GM18867 (cell line): Measurements from ENCODE around the gene SLC51A.

Experiments used
- ATAC-seq: cut with Tn5 transposase; IDR thresholded peaks from one replicate; pipeline ENCODE4 v1.9.1; 2021; ENCODE audit warnings: mild to moderate bottlenecking, moderate library complexity; ENCODE audit not compliant: unreplicated experiment

The SLC51A gene

DNA sequence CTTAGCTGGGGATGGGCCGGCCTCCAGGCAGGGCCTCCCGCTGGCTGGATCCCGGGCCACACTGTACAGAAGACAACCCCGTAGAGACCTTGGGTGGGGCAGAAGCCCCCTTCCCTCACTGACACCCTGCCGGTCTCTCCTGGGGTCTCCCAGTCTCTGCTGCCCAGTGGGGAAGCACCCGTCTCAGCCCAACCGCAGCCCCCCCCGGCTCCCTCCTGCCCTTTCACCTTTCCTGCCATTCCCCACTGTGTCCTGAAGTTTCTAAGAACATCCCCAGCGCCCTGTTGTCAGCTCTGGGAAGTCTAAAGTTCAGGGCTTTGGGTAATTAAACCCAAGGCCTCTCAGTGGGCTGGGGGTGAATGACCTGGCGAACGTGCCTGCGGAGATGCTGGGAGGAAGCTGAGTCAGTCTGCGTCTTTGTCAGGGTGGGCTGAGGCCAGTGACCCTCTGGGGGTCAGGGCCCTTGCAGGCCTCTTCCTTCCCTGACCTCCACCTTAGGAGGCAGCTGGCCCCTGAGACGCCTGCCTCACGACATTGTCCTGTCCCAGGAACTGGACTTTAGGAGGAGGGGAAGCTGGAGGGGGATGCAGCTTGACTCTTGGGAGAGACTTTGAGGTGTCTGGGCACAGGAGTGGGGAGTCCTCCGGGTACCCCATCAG is 1.4 kb upstream of the SLC51A start:
- no peak for ATAC-seq

- no peak for ATAC-seq
Measured at GRCh38 chr3:196215493-196216020, 777 bp upstream of the SLC51A start.

DNA sequence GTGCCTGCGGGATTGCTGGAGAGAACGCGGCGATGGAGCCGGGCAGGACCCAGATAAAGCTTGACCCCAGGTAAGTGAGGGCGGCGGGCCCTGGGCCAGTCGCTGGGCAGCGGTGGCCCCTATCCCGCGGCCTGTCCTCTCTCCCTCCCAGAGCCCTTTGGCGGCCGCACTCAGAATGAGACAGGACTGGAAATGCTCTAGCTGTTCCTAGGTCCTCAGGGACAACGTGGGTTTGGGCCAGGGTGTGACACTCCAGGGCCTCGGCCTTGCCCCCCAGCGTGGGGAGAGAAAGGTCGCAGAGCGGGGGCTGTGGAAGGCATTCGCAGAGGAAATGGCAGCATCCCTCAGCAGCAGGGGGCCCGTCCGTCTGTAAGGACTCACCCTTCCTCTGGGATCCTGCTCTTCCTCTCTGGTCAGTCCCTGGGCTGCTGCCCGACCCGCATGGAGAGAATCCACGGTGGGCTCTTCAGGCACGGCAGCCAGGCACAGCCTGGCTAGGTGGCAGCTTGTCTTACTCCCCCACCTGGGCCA is 412 bp downstream of the SLC51A start:
- no peak for ATAC-seq

GRCh38 chr3:196217307-196218154 is 1.2 kb downstream of the SLC51A start:
- ATAC-seq: no peak

- no peak for ATAC-seq
Measured at GRCh38 chr3:196218155-196218712, 1.9 kb downstream of the SLC51A start.

DNA sequence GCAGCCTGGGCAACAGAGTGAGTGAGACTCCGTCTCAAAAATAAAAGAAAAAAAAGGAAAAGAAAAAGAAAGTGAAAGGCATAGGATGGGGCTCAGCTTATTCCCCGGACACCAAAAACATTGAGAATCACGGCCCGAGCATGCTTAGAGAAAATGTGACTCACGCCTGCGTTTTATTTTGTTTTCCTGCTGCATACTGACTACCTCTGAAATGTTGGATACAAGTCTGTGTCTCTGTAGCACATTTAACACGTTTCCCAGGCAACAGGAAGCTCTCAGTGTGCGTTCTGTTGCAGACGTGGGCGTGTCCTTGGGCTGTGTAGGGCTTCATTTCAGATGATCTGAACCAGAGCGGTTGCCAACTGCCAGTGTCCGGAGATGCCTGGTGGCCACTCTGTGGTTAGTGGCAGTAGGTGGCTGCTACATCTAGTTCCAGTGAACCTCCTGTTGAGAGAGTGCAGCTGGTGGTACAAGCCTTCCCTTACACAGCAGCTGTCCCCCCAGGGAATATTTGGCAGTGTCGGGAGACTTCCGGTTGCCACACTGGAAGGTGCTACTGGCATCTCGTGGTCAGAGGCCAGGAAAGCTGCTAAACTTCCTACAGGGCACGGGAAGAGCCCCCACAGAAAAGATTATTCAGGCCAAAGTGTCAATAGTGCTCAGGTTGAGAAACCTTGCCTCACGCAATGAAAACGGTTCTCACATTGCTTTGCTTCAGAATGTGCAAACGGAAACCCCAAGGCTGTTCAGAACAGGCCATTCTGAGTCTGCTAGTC is 3.0 kb downstream of the SLC51A start:
- ATAC-seq: peak; percentile 78

DNA sequence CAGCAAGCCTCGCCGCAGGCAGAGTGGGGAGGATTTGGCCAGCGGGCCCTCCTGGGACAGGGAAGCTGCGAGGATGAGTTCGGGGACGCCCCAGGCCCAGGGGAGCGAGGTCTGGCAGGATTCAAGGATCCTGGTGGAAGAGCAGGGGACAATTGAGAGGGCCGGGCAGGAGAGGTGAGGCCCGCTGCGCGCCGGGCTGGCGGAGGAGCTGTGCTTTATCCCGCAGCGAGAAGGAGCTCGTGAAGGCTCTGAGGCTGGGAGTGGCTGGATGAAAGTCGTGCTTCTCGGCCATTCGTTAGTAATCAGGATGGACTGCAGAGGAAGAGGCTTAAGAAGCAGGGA is 3.6 kb downstream of the SLC51A start:
- ATAC-seq: no peak

DNA sequence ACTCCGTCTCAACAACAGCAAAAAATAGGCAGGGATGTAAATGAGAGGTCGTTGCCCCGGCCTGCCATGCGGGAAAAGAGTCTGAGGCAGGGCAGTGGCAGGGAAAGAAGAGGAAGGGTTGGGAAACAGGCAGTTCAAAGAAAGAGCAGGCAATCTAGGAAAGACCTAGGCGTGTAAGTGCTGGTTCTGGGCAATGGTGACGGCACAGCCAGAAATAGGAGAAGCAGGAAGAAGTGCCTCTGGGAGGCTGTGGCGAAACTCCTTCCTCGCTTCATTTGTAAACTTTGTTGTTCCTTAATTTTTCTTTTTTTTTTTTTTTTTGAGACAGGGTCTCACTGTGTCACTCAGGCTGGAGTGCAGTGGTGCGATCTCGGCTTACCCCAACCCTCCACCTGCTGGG is 4.3 kb downstream of the SLC51A start:
- no peak for ATAC-seq

DNA sequence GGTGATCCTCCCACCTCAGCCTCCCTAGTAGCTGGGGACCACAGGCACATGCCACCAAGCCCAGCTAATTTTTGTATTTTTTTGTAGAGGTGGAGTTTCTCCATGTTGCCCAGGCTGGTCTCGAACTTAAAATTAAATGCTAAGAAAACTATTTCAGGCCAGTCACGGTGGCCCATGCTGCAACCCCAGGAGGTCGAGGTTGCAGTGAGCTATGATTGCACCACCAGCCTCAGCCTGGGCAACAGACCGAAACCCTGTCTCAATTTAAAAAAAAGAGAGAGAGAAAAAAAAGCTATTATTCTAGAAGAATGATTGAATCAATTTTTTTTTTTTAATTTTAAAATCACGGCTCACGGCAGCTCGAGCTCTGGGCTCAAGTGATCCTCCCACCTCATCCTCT is 4.7 kb downstream of the SLC51A start:
- ATAC-seq: no peak

GRCh38 chr3:196222876-196223595 is 6.7 kb downstream of the SLC51A start:
- no peak for ATAC-seq

DNA sequence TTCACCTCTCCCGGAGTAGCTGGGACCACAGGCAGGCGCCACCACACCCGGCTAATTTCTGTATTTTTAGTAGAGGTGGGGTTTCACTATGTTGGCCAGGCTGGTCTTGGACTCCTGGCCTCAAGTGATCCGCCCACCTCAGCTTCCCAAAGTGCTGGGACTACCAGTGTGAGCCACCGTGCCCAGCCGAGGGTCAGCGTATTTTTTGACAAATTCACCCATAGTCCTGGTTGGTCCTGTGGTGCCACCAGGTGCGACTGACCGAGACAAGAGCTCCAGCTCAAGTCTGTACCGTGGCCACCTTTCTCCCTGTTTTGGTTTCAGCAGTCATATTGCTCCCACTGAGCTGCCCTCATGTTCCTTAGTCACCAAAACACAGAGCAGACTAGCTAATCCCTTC is 8.8 kb downstream of the SLC51A start:
- no peak for ATAC-seq

DNA sequence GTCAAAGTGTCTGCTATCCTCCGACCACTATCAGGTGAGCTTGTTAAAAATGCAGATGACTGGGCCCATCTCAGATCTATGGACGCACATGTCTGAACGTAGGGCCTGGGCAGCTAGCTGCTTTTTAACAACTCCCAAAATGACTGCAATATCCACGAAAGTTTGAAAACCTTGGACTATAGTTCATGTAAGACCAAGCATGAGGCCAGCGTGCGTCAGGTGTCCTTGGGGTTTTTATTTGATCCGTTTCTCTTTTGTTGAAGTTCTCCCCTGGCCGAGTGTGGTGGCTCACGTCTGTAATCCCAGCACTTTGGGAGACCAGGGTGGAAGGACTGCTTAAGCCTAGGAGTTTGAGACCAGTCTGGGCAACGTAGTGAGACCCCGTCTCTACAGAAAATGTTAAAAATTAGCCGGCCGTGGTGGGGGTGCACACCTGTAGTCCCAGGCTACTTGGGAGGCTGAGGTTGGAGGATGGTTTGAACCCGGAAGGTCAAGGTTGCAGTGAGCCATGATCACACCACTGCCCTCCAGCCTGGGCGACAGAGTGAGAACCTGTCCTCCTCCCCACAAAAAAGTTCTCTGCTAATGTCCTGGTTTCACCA is 9.5 kb downstream of the SLC51A start:
- no peak for ATAC-seq

DNA sequence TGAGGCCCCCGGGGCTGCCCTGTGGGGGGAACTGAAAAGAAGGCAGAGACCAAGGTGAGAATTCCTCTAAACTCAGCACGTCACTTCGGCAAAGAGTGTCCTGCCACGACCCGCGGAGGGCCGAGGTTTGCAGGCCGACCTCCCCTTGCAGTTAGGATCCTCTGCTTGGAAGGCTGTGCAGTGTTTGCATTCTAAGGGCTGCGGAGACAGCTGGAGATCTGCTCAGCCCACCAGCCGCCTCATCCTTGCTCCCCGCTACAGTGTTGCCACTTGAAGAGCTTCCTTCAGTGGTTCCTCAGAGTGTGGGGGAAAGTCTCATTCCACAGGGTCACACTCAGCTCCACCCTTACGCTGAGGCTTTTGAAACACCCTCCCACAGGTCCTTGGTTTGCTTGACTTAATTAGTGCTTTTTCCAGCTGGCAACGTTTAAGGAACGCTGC is 10.8 kb downstream of the SLC51A start:
- no peak for ATAC-seq

DNA sequence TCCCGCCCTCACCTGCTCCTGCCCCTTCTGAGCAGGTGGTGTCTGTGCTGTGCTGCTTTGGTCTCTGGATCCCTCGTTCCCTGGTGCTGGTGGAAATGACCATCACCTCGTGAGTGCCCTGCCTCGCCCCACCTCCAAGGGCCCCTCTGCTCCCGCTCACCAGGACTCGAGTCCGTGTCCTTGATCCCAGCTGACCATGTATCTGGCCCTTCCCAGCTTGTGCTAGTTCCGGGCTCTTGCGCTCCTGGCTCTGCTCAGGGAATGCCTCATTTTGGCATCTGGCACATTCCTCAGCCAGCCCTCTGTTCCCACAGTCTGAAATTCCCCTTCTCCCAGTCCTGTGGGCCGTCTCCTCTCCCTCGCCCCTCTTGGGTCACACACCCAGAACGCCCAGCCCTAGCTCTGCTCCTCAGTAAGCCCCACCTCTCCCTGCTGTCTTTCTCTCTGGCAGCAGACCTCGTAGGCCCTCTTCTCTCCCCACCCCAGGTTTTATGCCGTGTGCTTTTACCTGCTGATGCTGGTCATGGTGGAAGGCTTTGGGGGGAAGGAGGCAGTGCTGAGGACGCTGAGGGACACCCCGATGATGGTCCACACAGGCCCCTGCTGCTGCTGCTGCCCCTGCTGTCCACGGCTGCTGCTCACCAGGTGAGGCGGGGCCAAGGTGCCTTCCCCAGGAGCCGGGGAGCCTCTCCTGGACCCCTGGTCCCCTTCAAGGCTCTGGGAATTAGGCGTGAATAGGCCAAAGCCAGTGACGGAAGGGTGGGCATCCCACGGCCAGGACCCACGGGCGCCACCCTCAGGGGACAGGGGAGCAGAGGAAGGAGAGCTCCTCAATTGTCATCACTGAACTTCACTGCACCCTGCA is 11.5 kb downstream of the SLC51A start:
- ATAC-seq: no peak

DNA sequence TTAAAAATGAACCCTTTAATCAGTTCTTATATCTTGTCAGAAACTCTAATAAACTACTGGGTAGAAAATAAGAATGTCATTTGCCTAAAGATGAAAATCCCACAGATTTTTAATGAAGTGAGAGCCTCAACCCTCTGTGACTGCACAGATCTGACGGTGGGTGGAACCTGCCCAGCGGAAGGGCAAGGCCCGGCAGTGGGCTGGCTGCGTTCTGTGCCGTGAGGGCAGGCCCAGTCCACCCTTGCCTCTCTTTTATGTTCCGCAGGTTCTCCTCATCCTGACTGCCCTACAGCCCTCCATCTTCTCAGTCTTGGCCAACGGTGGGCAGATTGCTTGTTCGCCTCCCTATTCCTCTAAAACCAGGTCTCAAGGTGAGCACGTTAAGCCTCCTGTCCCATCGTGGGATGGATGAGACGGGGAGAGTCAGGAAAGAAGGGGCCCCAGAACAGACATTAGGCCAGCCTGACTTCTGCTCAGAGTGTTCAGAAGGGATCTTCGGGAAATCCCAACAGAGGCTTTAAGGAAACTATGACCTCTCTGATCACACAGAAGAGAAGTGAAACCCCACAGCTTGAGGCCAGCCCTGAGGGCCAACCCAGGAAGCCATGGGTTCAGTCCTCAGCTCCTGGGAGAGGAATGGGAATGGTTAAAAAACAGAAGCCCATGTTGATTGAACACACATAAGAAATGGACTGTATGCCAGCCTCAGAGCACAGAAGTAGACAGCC is 16.0 kb downstream of the SLC51A start:
- ATAC-seq: no peak

DNA sequence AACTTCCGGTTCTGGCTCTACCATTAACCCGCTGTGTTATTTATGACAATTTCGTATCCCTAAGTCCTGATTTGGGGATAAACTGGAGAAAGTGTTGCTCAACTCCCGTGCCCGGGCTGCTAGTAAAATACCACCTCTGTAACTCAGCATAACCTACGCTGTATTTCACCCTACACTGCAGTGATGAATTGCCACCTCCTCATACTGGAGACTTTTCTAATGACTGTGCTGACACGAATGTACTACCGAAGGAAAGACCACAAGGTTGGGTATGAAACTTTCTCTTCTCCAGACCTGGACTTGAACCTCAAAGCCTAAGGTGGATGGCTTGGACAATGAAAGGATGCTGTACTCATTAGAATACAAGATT is 16.5 kb downstream of the SLC51A start:
- ATAC-seq: no peak

DNA sequence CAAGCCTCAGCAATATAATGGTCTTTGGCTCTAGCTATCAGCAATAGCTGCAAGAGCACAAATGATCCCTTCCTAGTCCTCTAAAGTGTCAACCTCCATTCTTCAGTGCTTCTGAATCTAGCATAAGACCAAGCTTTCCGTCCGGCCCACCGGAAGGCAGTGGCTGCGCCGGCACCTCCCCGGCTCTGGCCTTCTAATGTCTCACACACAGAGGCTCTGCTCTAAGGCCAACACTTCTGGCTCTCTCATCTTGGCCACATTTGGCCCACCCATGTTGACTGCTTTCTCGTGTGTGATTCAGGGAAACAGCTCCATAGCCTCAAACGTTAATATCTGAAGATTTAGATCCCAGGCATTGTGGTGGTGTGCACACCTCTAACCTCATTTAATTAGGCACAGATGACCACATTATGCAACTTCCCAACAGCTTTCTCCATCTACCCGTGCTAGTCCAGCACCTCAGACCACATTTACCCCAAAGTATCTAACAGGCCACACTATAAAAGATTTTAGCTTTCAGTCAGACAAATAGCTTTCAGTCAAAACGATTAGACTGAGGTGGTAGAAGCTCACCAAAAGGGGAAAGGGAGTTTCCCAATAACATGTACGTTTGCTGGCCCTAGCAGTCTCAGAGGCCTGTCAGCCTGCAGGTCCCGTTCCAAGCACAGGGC is 19.3 kb downstream of the SLC51A start:
- no peak for ATAC-seq

DNA sequence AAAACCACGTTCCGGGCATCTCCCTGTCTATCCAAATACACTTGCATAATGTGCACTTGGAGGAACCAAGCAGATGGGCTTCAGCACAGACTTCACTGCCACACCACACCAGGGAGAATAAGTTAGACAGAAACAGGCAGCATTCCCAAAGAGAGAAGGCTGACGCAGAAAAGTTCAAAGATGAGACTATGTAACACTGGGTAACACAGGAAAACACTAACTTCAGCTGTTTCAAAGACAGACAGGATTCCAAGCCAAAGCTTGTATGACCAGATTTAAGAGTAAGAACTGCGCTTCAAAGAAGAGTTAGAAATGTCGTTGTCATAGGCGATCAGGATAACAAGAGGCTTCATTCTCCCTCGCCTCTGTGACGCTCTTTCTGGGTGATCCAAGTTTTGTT is 19.9 kb downstream of the SLC51A start:
- ATAC-seq: no peak
